Measurements from ENCODE around the gene NLRP6.

Gene NLRP6

DNA sequence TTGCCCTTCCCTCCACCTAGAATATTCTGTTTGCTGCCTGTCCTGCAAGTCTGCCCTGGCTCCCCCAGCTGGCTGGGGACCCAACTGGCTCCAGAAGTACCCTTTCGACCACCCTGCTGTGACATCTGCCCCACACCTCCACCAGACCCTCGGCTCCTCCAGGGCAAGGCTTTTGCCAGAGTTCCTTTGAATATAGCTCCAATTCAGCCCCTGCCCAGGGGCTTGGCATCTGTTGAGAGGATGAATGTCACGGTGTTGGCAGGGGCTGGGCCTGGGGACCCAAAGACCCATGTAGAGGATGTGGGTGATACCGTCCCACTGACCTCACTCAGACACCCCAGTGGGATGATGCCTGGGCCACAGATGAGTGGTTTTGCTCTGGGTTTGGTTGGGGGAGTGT is 4.0 kb downstream of the NLRP6 start:
- DNase-seq (ENCODE audit: low spot score): no peak

DNA sequence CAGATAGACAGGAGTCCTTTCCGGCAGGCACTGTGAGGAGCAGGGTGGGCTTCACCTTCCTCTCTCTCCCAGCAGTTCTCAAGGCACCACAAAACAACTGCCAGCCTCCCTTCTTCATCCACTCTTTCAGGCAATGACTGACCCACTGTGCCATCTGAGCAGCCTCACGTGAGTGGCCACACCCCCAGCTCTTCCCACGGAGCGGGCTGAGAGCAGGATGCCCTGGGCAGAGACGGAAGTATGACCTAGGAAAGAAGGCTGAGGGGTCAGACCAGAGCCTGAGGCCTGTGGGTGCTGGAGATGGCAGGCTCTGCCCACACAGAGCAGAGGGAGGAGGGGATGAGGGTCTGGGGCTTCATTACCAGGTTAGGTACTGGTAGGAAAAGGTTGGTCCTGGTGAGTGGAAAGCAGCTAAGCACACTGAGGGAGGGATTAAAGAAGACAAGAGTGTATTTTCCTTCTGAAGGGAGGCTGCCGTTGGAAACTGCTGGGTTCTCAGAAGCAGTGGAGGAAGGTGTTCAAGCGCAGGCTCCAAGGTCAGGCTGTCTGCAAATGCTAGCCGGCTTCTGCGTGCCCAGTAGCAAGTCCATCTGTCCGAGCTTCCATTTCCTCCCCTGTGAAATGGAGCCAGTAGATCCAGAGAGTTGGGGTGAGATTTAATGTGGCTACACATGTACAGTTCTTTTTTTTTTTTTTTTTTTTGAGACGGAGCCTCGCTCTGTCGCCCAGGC is 4.6 kb downstream of the NLRP6 start:
- no peak for DNase-seq (ENCODE audit: low spot score)

DNA sequence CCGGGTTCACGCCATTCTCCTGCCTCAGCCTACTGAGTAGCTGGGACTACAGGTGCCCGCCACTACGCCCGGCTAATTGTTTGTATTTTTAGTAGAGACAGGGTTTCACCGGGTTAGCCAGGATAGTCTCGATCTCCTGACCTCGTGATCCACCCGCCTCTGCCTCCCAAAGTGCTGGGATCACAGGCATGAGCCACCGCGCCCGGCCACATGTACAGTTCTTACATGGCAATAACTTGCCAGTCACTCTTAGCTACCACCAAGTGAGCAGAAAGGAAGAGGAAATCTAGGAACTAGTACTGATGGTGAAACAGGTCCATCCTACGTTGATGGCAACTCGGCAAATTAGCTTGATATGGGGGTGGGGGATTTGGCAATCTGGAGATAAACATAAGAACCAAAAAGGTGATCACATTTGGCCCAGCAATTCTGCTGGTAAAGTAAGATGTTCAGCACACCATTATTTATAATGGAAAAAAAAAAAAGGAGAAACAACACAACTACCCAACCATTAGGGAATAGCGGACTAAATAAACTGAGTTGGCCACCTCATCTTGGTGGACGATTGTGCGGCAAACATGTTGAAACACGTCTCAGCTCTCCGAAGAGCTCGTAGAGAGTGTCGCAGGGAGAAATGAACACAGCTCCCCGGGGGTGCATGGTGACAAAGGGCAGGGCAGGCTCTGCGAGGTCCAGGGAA is 5.3 kb downstream of the NLRP6 start:
- DNase-seq (ENCODE audit: low spot score): no peak

DNA sequence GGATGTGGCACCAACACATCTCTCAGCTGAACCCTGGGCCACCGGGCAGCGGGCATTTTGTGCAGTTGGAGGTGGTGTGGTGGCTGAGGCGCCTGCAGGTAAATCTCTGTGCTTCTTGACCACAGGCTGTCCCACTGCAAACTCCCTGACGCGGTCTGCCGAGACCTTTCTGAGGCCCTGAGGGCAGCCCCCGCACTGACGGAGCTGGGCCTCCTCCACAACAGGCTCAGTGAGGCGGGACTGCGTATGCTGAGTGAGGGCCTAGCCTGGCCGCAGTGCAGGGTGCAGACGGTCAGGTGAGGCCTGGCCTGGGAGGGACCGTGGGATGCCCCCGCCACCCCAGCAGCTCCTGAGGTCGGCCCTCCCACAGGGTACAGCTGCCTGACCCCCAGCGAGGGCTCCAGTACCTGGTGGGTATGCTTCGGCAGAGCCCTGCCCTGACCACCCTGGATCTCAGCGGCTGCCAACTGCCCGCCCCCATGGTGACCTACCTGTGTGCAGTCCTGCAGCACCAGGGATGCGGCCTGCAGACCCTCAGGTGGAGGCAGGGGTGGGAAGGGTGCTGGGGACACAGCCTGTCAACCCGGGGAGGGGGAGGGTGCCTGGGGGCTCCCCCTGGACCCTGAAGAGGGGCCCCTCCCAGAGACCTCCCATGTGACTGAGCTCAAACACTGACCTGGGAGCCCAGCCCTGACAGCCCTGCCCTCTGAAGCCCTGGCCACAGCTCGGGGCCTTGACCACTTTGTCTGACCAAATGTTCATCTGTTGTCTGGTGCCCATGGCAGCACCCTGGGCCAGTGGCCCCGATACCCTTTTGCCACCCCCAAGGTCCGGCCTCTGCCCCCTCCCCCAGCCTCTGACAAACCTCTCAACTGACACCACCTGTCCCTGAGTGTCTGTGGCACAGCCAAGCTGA is 6.2 kb downstream of the NLRP6 start:
- no peak for DNase-seq (ENCODE audit: low spot score)

DNA sequence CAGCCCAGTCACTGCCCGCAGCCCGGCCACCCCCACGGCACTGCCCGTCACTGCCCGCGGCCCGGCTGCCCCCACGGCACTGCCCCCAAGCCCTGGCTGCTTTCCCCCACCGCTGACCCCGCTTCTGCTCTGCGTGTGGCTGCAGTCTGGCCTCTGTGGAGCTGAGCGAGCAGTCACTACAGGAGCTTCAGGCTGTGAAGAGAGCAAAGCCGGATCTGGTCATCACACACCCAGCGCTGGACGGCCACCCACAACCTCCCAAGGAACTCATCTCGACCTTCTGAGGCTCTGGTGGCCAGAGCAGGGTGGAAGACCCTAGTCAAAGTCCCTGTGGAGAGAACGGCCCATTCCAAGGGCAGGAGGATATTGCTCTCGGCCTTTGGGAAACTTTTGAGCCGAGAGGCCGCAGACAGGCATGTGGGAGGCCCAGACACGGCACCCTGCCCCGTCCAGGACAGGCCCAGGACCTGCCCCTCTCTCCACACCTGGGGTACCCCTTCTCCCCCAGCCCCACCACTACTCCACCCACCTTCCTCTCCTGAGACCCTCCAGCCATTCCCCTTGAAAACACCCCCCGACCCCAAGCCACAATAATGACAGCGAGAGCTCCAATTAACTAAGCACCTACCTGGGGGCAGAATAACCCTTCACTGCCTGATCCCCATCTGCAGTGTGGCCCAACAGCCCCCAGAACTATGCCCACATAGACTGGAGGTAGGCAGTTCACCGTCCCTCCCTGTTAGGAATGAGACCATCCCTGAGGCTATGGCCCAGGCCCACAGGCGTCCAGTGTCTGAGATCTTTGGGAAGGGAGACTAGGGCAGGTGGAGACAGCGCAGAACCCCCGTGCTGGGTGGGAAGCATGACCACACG is 7.0 kb downstream of the NLRP6 start:
- DNase-seq (ENCODE audit: low spot score): no peak

- no peak for DNase-seq (ENCODE audit: low spot score)
Observed at GRCh38 chr11:285894-286220, 7.7 kb downstream of the NLRP6 start.

- DNase-seq (ENCODE audit: low spot score): peak; percentile 65
Observed at GRCh38 chr11:286977-287820, 9.0 kb downstream of the NLRP6 start.

- no peak for DNase-seq (ENCODE audit: low spot score)
Observed at GRCh38 chr11:287821-288477, 9.7 kb downstream of the NLRP6 start.

DNA sequence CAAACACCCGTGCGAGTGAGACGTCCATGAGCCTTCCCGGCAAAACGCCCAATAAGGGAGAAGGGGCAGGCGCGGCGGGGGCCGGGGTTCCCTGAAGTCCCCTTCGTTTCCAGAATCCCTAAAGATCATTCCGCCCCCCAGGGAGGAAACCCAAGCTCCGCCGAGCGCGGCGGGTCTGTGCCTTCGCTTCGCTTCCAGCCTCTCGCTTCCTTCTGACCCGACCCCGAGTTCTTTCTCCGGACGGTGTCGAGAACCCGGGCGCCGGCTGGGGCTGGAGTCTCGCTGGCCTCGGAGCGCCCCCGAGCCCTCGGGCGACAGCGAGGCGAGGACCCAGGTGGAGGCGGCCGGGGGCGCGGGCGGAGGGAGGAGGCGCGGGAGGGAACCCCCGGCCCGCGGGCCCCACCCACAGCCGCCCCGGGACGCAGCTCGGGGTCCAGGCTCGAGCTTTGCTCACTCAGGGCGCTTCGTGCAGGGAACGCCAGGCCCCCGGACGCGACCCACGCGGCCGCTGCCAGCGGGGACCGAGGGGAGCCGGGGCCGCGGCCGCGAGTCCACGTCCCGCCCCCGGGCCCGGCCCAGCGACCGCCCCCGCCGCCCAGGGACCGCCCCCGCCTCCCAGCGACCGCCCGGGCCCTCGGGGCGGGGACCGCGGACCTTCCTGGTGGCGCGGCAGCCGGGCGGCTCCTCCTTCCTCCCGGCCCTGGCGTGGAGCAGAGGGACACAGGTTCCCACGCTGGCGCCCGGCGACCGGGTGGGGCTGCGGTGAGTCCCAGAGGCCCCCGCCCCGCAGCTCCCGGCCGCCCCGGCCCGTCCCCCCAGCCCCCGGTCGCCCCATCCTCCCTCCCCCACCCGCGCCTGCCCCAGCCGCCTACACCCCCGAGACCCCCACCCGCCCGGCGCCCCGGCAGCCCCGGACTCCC is 10.5 kb downstream of the NLRP6 start, which contains the start of gene PGGHG:
Gene PGGHG (plus strand): TSS at position 649 of the 920 bp plus-strand sequence. CDS start 691 bp downstream, outside the sequence.
- peak; percentile 58 for DNase-seq (ENCODE audit: low spot score)

DNA sequence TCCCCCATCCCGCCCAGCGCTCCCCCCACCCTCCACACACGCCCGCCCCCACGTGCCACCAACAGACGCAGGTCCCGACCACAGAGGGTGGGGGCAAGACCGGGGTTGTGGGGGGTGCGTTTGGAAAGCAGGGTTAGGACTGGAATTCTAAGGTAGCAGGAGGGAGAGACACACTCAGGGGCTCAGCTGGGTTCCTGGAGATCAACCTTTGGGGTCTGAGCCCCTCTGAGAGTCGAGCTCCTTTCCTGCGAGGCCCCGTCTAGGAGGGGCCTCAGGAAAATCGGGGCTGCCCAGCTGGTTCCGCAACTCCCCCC is 11.1 kb downstream of the NLRP6 start:
- DNase-seq (ENCODE audit: low spot score): no peak

- no peak for DNase-seq (ENCODE audit: low spot score)
Observed at GRCh38 chr11:289712-290620, 11.8 kb downstream of the NLRP6 start.

- no peak for DNase-seq (ENCODE audit: low spot score)
Observed at GRCh38 chr11:290621-291231, 12.5 kb downstream of the NLRP6 start.

- no peak for DNase-seq (ENCODE audit: low spot score)
Observed at GRCh38 chr11:291281-292210, 13.3 kb downstream of the NLRP6 start.

DNA sequence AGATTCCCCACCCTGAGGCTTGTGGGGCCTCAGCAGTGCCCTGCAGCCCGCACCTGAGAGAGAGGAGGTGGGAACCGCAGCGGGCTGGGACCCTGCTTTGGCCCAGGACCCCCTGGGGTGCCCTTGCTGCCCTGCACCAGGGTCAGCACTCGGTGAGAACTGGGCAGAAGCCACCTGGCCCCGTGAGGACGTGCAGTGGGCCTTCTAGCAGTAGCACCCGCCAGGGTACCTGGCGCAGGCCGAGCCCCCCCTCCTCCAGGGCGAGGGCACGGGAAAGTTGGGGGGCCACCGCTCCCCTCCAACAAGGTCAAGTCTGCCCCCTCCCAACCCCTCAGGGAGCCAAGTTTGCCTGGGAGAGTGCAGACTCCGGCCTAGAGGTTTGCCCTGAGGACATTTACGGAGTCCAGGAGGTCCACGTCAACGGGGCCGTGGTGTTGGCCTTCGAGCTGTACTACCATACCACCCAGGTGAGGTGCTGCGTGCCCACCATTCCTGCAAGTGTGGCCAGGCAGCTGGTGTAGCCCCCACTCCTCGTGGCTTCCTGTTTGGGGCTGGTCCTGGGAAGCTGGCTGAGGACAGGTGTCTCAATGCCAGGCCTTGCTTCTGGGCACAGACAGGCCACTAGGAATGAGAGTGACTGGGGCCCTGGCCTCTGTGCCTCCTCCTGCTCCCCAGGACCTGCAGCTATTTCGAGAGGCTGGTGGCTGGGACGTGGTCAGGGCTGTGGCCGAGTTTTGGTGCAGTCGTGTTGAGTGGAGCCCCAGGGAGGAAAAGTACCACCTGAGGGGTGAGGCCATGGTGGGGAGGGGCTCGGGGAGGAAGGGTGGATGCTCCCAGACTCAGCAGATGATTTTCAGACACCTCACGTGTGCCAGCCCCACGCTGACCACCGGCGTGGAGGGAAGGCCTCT is 14.3 kb downstream of the NLRP6 start:
- no peak for DNase-seq (ENCODE audit: low spot score)

DNA sequence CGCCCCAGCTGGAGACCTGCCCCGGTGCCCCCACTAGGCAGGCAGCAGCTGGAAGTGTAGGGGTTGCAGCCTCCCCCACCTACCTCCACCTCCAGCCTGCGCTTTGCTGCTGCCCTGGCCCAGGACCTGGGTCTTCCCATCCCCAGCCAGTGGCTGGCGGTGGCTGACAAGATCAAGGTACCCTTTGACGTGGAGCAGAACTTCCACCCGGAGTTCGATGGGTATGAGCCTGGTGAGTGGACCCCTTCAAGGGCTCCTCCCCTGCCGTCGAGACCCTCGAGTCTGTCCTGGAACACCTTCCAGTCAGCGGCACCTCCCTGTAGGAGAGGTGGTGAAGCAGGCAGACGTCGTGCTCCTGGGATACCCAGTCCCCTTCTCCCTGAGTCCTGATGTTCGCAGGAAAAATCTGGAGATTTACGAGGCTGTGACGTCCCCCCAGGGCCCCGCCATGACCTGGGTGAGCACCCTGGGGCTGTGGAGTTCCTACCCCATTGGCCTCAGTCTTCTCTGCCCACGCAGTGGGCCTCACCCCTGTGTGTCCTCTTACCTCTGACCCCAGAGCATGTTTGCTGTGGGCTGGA is 15.2 kb downstream of the NLRP6 start:
- no peak for DNase-seq (ENCODE audit: low spot score)
